SH-SY5Y (cell line): Measurements from ENCODE around the gene CCDC86.

Experiments used
- GATA2 ChIP-seq: IDR thresholded peaks from 2 replicates; pipeline ENCODE4 v1.6.1; 2011; ENCODE audit warnings: mild to moderate bottlenecking, low read depth, low read length
- GATA3 ChIP-seq: IDR thresholded peaks from 2 replicates; pipeline ENCODE4 v1.6.1; 2011; ENCODE audit warnings: low read depth, mild to moderate bottlenecking, low read length, moderate library complexity

The CCDC86 gene

GRCh38 chr11:60841797-60842667 lies at the start of gene CCDC86:
Gene CCDC86, plus strand, starts transcription at chr11:60842113. Its CDS starts 12 bp downstream, at chr11:60842125.
- TF ChIP-seq GATA2 (no peak), GATA3 (no peak)

DNA sequence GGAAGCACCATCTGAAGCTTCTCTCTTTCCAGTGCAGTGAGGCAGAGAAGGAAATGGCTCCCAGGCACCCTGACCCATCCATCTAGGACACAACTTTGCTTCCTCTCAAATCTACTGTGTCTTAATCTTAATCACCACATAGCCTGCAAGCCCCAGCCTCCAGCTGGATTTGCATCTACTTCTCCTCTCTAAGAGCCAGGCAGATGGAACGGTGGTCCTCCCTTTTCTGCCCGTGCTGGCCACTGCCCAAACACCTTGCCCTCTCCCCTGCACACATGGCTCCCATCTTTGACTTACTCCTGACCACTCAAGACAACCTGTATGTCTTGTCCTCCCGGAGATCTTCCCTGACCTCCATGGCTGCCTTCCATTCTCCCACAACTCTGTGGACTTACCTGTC lies 49.4 kb upstream of the CCDC86 start:
- no peak for TF ChIP-seq GATA3
- TF ChIP-seq GATA2: no peak

- TF ChIP-seq GATA3: no peak
- no peak for TF ChIP-seq GATA2
Measured at GRCh38 chr11:60795291-60795690, 46.6 kb upstream of the CCDC86 start.

DNA sequence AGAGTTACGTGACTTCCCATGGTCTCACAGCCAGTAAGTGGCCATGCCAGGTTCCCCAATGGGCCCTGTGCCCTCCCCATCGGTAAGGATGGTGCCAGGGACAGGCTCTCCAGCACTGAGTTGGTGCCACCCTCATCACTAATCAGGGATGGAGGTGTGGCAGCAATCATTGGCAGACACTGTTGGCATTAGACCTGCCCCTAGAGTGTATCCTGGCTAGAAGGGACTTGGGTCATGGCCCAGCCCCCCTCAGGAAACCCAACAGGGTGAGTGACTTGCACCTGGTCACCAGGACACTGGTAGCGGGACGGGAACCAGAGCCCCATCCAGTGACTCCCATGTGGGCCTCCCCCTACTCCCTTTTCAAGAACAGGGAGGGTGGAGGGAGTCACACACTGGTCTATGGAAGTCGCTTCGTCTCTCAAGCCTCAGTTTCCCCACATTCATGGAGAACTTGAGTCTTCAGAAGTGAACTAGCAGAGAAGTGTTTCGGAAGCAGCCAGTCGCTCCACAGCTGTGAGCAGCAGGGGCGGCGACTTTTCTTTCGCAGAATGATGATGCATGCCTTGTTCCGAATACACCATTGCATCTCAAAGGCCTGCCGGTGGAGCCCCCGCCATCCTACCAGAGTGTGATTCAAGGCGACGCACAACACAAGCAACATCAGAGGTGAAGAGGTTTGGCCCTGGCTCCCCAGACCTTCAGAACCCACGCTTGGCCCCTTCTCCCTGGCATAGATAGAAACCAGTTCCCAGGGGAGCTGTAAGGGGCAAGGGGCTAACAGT lies 43.9 kb upstream of the CCDC86 start:
- no peak for TF ChIP-seq GATA2
- TF ChIP-seq GATA3: no peak

GRCh38 chr11:60798631-60799030 lies 43.3 kb upstream of the CCDC86 start:
- TF ChIP-seq GATA2 (no peak), GATA3 (no peak)

GRCh38 chr11:60801194-60801593 lies 40.7 kb upstream of the CCDC86 start:
- no peak for TF ChIP-seq GATA2
- TF ChIP-seq GATA3: no peak

- TF ChIP-seq GATA3 (no peak), GATA2 (no peak)
Measured at GRCh38 chr11:60803273-60803936, 38.5 kb upstream of the CCDC86 start.

DNA sequence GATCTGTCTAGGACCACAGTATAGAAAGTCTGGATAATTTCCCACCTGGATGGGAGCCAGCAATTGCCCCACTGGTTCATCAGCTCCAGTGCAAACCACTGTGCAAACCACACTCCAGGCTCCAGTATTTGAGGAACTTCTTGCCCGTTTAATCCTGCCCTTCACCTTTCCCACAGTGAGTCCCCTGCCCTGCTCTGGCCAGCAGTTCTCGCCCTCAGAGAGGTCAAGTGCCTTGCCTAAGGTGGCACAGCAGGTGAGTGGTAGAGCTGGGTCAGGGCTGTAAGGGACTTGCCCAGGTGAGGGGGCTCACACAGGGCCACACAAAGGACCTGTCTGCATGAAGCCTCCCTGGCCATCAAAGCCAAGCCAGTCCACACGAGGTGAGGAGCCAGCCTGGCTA lies 32.7 kb upstream of the CCDC86 start:
- TF ChIP-seq GATA2: no peak
- no peak for TF ChIP-seq GATA3

DNA sequence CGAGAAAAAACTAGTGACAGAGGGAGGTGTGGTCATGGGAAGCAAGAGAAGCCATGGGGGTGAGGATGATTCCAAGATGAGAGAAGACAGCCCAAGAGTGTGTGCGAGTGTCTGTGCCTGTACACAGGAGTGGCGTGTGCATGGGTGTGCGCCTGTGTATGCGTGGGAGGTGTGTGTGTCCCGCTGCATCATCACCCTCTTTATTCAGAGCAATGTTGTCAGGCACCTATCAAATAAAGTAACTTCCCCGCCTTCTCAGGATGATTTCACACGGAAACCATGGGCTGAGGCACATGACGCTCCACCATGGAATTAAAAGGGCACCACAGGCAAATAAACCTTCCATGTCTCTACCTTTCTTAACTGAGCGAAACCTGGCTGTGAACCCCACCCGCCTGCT lies 32.2 kb upstream of the CCDC86 start:
- no peak for TF ChIP-seq GATA3
- TF ChIP-seq GATA2: no peak

DNA sequence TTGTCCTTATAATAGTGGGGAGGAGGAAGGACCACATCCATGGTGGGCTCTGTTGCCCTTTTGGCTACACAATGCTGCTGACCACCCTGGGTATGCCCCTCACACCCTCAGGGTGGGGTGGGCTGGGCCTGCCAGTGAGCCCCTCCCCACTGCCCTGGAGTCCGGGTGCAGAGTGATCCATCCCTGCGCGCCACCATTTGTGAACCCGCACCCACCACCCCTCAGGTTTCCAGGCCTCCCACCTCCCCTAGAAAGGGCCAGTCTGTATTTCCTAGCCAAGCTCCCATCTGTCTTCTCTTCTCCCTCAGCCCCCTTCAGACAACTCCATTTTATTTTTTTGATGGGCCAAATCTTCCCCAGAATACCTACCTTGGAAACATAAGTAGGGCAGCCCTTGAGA lies 31.8 kb upstream of the CCDC86 start:
- no peak for TF ChIP-seq GATA2
- TF ChIP-seq GATA3: no peak

DNA sequence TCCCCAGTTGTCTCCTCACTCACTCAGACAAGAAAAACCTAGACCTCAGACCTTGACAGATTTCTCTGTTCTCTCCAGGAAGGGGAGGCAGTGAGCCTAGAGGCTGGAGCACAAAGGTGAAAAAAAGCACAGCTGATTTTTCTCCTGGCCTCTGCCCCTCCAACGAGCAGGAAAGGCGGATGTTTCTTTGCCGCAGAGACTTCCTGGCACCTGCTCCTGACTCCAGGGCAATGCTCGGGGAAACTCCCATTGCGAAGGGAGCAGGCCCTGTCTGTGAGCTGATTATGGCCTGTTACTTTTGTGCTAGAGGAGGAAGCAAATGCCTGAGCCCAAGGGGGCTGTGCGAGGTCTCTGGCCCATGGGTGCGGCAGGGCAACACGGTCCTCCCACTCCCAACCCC lies 31.3 kb upstream of the CCDC86 start:
- TF ChIP-seq GATA2 (no peak), GATA3 (no peak)

DNA sequence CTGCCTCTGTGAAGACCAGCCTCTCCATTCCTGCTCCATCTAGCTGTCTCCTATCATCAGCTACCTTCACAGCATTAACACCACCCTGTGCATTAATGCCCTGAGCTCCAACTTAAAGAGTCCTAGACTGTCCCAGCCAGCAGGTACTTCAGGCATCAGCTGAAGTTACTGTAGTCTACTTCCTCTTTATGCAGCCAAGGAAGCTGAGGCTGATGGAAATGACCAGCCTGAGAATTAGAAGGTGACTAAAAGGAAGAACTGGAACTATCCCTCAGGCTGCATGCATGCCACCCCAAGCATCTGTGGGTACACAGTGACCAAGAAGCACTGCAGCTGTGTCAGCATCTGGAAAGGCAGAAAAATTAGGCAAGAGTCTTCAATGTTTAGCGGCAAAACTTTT lies 28.6 kb upstream of the CCDC86 start:
- TF ChIP-seq GATA3 (no peak), GATA2 (no peak)

GRCh38 chr11:60814112-60814511 lies 27.8 kb upstream of the CCDC86 start:
- TF ChIP-seq GATA3: no peak
- no peak for TF ChIP-seq GATA2

DNA sequence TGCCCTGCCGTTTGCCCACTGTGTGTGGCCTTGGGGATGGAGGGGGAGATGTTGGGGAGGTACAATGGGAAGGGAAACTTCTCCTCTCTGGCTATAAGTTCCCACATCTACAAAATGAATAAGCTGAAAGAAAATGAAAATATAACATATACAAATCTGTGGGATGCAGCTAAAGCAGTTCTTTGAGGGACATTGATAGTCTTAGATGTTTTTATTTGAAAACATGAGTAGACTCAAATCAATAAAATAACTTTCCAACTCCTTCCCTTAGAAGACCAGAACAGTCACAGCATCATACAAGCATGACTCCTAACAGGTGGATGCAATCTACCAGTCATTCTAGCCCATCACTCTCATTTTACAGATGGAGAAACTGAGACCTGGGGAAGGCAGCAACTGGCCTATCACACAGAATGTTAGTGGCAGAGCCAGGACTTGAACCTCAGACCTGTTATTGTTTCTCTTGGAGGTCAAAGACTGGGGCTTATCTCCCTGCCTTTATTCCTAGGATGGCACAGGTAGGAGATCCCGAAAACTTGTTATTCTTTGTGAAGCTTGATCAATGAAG lies 25.2 kb upstream of the CCDC86 start:
- TF ChIP-seq GATA3 (no peak), GATA2 (no peak)
